Spleen (tissue), 7 donors: Measurements from ENCODE around the gene PDCD11.

Experiments
- CTCF ChIP-seq, 11 experiments: fragments of 200-600 bp in 7 of 11; fragments of 450-650 bp in 4 of 11; sonication (generic) in 4 of 11; IDR thresholded peaks in 8 of 11; conservative IDR thresholded peaks in 3 of 11; 1 replicate in 7 of 11; 2 replicates in 4 of 11; pipeline versions ENCODE4 v1.4.0 to v1.8.0; 2016 to 2021; ENCODE audit warnings: antibody characterized with exemption in 11 of 11, inconsistent platforms in 4 of 11, mild to moderate bottlenecking in 1 of 11
- POLR2A ChIP-seq, 3 donors: fragments of 450-650 bp; IDR thresholded peaks; one replicate each; pipeline ENCODE4 v1.5.1; 2017; ENCODE audit warnings: antibody characterized with exemption in 3 of 3, mild to moderate bottlenecking in 1 of 3
- POLR2AphosphoS5 ChIP-seq, 3 donors: sonication (generic); formaldehyde crosslinking; IDR thresholded peaks; one replicate each; pipeline ENCODE4 v1.5.1; 2017; ENCODE audit warnings: antibody characterized with exemption in 3 of 3
- donor health status: DM: no; HTN: no; CAD: no; lungs with moderate emphysema.
- donor health status: DM: no; HTN: no; CAD: no.
- donor health status: DM: no; HTN: no; CAD: no.

- TF ChIP-seq CTCF (IDR thresholded peaks at IDR 0.05 in 8 of 11, conservative IDR thresholded peaks at IDR 0.05 in 3 of 11) (no peak), POLR2A (IDR thresholded peaks at IDR 0.05) (no peak), POLR2AphosphoS5 (IDR thresholded peaks at IDR 0.05) (no peak)
Measured at GRCh38 chr10:103463499-103463898, 67.1 kb downstream of the PDCD11 start.
